Measurements from ENCODE around the gene SERPINB1.
"Not testable (repeated sequence)": the region's sequence is repeated elsewhere in the genome, so short reads cannot be mapped to it uniquely, and the experiment has no call there.

The SERPINB1 gene

GRCh38 chr6:2854396-2854982, 12.8 kb upstream of the SERPINB1 start:
- Histone ChIP-seq H3K27me3 (ENCODE audit: insufficient read depth, low read length, poor library complexity) (no peaks in the 10 kb centered on the region), H3K36me3 (ENCODE audit: insufficient read depth, low read length) (no peaks in the 10 kb centered on the region), H3K9me3 (ENCODE audit: insufficient read depth, low read length, severe bottlenecking) (no peaks in the 10 kb centered on the region), H4K20me1 (ENCODE audit: insufficient read depth, low read length) (no peaks in the 10 kb centered on the region), H3K4me1 (ENCODE audit: insufficient read depth, low read length) (peaks cover 25% of the 10 kb centered on the region), H3K4me3 (ENCODE audit: low read depth in 1 of 2, low read length in 2 of 2) (no peak overlapping the region), H3K79me2 (ENCODE audit: insufficient read depth, low read length) (no peaks in the 10 kb centered on the region), H3K4me2 (ENCODE audit: insufficient read depth, low read length) (no peak overlapping the region), H3K27ac (ENCODE audit: low read length) (no peak overlapping the region), H2AFZ (ENCODE audit: low read depth, low read length) (no peak overlapping the region), H3K9ac (ENCODE audit: low read depth, low read length) (no peak overlapping the region)
- ATAC-seq (ENCODE audit: insufficient read depth, low read depth) = no peak
- TF ChIP-seq EZH2 (IDR thresholded peaks at IDR 0.05; ENCODE audit: borderline replicate concordance, low read depth, low read length, severe bottlenecking) = no peak
- TF ChIP-seq, protein P1, sequence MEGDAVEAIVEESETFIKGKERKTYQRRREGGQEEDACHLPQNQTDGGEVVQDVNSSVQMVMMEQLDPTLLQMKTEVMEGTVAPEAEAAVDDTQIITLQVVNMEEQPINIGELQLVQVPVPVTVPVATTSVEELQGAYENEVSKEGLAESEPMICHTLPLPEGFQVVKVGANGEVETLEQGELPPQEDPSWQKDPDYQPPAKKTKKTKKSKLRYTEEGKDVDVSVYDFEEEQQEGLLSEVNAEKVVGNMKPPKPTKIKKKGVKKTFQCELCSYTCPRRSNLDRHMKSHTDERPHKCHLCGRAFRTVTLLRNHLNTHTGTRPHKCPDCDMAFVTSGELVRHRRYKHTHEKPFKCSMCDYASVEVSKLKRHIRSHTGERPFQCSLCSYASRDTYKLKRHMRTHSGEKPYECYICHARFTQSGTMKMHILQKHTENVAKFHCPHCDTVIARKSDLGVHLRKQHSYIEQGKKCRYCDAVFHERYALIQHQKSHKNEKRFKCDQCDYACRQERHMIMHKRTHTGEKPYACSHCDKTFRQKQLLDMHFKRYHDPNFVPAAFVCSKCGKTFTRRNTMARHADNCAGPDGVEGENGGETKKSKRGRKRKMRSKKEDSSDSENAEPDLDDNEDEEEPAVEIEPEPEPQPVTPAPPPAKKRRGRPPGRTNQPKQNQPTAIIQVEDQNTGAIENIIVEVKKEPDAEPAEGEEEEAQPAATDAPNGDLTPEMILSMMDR (IDR thresholded peaks at IDR 0.05; ENCODE audit: borderline replicate concordance, extremely low read depth, low read length, poor library complexity, severe bottlenecking) = no peak
- no peak for DNase-seq

- H2AFZ ChIP-seq (ENCODE audit: low read depth, low read length) = no peak overlapping the region
- no peak for DNase-seq
- no peaks in the 10 kb centered on the region for H3K36me3 ChIP-seq (ENCODE audit: insufficient read depth, low read length)
- H4K20me1 ChIP-seq (ENCODE audit: insufficient read depth, low read length) = no peaks in the 10 kb centered on the region
- H3K4me2 ChIP-seq (ENCODE audit: insufficient read depth, low read length) = no peak overlapping the region
- no peak overlapping the region for H3K9ac ChIP-seq (ENCODE audit: low read depth, low read length)
- TF ChIP-seq EZH2 (IDR thresholded peaks at IDR 0.05; ENCODE audit: borderline replicate concordance, low read depth, low read length, severe bottlenecking) = no peak
- TF ChIP-seq, protein P1 (IDR thresholded peaks at IDR 0.05; ENCODE audit: borderline replicate concordance, extremely low read depth, low read length, poor library complexity, severe bottlenecking) = peak; percentile 26
- ATAC-seq (ENCODE audit: insufficient read depth, low read depth) = no peak
- no peak overlapping the region for H3K27ac ChIP-seq (ENCODE audit: low read length)
- peaks cover 19% of the 10 kb centered on the region for H3K4me1 ChIP-seq (ENCODE audit: insufficient read depth, low read length)
- H3K27me3 ChIP-seq (ENCODE audit: insufficient read depth, low read length, poor library complexity) = no peaks in the 10 kb centered on the region
- H3K79me2 ChIP-seq (ENCODE audit: insufficient read depth, low read length) = no peaks in the 10 kb centered on the region
- H3K9me3 ChIP-seq (ENCODE audit: insufficient read depth, low read length, severe bottlenecking) = no peaks in the 10 kb centered on the region
- no peak overlapping the region for H3K4me3 ChIP-seq (ENCODE audit: low read depth in 1 of 2, low read length in 2 of 2)
These were observed 12.2 kb upstream of the SERPINB1 start for GRCh38 chr6:2853769-2854395.

- H3K9me3 ChIP-seq (ENCODE audit: insufficient read depth, low read length, severe bottlenecking); H3K4me2 ChIP-seq (ENCODE audit: insufficient read depth, low read length); DNase-seq; H2AFZ ChIP-seq (ENCODE audit: low read depth, low read length); H3K27me3 ChIP-seq (ENCODE audit: insufficient read depth, low read length, poor library complexity); H4K20me1 ChIP-seq (ENCODE audit: insufficient read depth, low read length); ATAC-seq (ENCODE audit: insufficient read depth, low read depth); H3K36me3 ChIP-seq (ENCODE audit: insufficient read depth, low read length); H3K9ac ChIP-seq (ENCODE audit: low read depth, low read length); H3K4me3 ChIP-seq (ENCODE audit: low read depth in 1 of 2, low read length in 2 of 2); H3K27ac ChIP-seq (ENCODE audit: low read length); H3K79me2 ChIP-seq (ENCODE audit: insufficient read depth, low read length): not testable (repeated sequence)
- H3K4me1 ChIP-seq (ENCODE audit: insufficient read depth, low read length) = peaks cover 14% of the 10 kb centered on the region
These were observed 11.7 kb upstream of the SERPINB1 start for GRCh38 chr6:2853378-2853768.

DNA sequence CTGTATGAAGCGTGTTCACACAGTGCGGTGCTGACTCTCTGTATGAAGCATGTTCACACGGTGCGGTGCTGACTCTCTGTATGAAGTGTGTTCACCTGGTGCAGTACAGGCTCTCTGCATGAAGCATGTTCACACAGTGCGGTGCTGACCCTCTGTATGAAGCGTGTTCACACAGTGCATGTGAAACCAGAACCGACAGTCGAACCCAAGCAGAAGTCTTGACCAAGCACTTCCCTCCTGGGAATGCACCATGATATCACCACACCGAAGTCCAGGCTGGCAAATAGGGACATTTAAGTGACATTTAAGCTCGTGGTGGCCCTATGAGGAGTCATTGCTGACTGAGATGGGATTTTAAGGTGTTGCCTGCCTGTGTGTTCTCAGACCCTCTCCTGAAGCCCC, 11.3 kb upstream of the SERPINB1 start:
- Histone ChIP-seq H3K79me2 (ENCODE audit: insufficient read depth, low read length) (no peaks in the 10 kb centered on the region), H3K27me3 (ENCODE audit: insufficient read depth, low read length, poor library complexity) (no peaks in the 10 kb centered on the region), H3K9ac (ENCODE audit: low read depth, low read length) (no peak overlapping the region), H3K27ac (ENCODE audit: low read length) (no peak overlapping the region), H3K9me3 (ENCODE audit: insufficient read depth, low read length, severe bottlenecking) (no peaks in the 10 kb centered on the region), H3K4me1 (ENCODE audit: insufficient read depth, low read length) (peaks cover 9% of the 10 kb centered on the region), H3K4me3 (ENCODE audit: low read depth in 1 of 2, low read length in 2 of 2) (no peak overlapping the region), H4K20me1 (ENCODE audit: insufficient read depth, low read length) (no peaks in the 10 kb centered on the region), H3K36me3 (ENCODE audit: insufficient read depth, low read length) (no peaks in the 10 kb centered on the region), H2AFZ (ENCODE audit: low read depth, low read length) (no peak overlapping the region), H3K4me2 (ENCODE audit: insufficient read depth, low read length) (no peak overlapping the region)
- ATAC-seq (ENCODE audit: insufficient read depth, low read depth) (no peak), DNase-seq (no peak)
- TF ChIP-seq, protein P1 (IDR thresholded peaks at IDR 0.05; ENCODE audit: borderline replicate concordance, extremely low read depth, low read length, poor library complexity, severe bottlenecking) = no peak
- TF ChIP-seq EZH2 (IDR thresholded peaks at IDR 0.05; ENCODE audit: borderline replicate concordance, low read depth, low read length, severe bottlenecking) = no peak
